Smooth muscle cell (in vitro differentiated cells): ENCODE data around the gene GSTCD. TPM values are rescaled to one million over a fixed set of nuclear protein-coding genes. Genes with fewer than 3 reads are reported as not detected.
"Not testable (repeated sequence)": the region's sequence is repeated elsewhere in the genome, so short reads cannot be mapped to it uniquely, and the experiment has no call there.

Experiments used
- DNase-seq: peaks from one replicate; lab custom pipeline; 2025; ENCODE audit not compliant: unreplicated experiment; lab: John Stamatoyannopoulos, UW
- H2AFZ ChIP-seq: fragments of 200-600 bp; sonication (generic); 2 replicates; pipeline ENCODE4 v1.6.0; 2016; ENCODE audit warnings: antibody characterized with exemption, low read depth, mild to moderate bottlenecking
- H3F3A ChIP-seq: fragments of 200-600 bp; sonication (generic); 2 replicates; pipeline ENCODE4 v1.6.0; 2017; ENCODE audit warnings: antibody characterized with exemption, low read depth
- H3K27ac ChIP-seq: fragments of 200-600 bp; sonication (generic); 2 replicates; pipeline ENCODE4 v1.5.1; 2016; ENCODE audit warnings: low read depth, mild to moderate bottlenecking
- H3K27me3 ChIP-seq: fragments of 200-600 bp; sonication (generic); 2 replicates; pipeline ENCODE4 v1.6.1; 2016; ENCODE audit warnings: low read depth, mild to moderate bottlenecking
- H3K36me3 ChIP-seq: fragments of 200-600 bp; sonication (generic); 2 replicates; pipeline ENCODE4 v1.5.1; 2016; ENCODE audit warnings: low read depth
- H3K4me1 ChIP-seq: fragments of 200-600 bp; sonication (generic); 2 replicates; pipeline ENCODE4 v1.5.1; 2016; ENCODE audit warnings: low read depth
- H3K4me2 ChIP-seq: fragments of 200-600 bp; sonication (generic); 2 replicates; pipeline ENCODE4 v1.6.0; 2016; ENCODE audit warnings: mild to moderate bottlenecking
- H3K4me3 ChIP-seq: fragments of 200-600 bp; sonication (generic); 2 replicates; pipeline ENCODE4 v1.5.1; 2016; ENCODE audit warnings: mild to moderate bottlenecking
- H3K79me2 ChIP-seq: fragments of 200-600 bp; sonication (generic); 2 replicates; pipeline ENCODE4 v1.6.0; 2016; ENCODE audit warnings: low read depth, mild to moderate bottlenecking
- H3K9ac ChIP-seq: fragments of 200-600 bp; sonication (generic); 2 replicates; pipeline ENCODE4 v1.6.0; 2016; ENCODE audit warnings: low read depth
- H3K9me3 ChIP-seq: fragments of 200-600 bp; sonication (generic); replicated peaks from 2 replicates; pipeline ENCODE4 v1.5.1; 2016; ENCODE audit warnings: low read depth
- H4K20me1 ChIP-seq: fragments of 200-600 bp; sonication (generic); 2 replicates; pipeline ENCODE4 v1.6.0; 2016; ENCODE audit warnings: low read depth
- WGBS: methylation state at CpG from one replicate; pipeline ENCODE4 v1.1.7; 2016; ENCODE audit warnings: low lambda C conversion rate; 5-methylcytosine and 5-hydroxymethylcytosine counted together
- polyA plus RNA-seq: library from polyadenylated mRNA; unstranded; fragments of >200 nt; fragmentation: Nextera tagmentation; extraction: Ambion mirVana; gene quantifications from 2 replicates; pipeline ENCODE4 v1.2.1, GENCODE V29; 2016
- total RNA-seq: library from RNA; depleted of rRNA; stranded (reverse); fragments of >200 nt; gene quantifications from 2 replicates; pipeline ENCODE4 v1.2.3, GENCODE V29; 2014
- TF ChIP-seq, protein P1 (sequence below): fragments of 200-600 bp; sonication (generic); IDR thresholded peaks from 2 replicates; pipeline ENCODE4 v1.5.1; 2017; ENCODE audit warnings: borderline replicate concordance, mild to moderate bottlenecking, antibody characterized with exemption; ENCODE audit not compliant: insufficient read depth, poor library complexity, severe bottlenecking

The GSTCD gene
- total and polyA plus RNA-seq, 2 experiments from 2014 or later = 5.6 to 10.5 TPM

DNA sequence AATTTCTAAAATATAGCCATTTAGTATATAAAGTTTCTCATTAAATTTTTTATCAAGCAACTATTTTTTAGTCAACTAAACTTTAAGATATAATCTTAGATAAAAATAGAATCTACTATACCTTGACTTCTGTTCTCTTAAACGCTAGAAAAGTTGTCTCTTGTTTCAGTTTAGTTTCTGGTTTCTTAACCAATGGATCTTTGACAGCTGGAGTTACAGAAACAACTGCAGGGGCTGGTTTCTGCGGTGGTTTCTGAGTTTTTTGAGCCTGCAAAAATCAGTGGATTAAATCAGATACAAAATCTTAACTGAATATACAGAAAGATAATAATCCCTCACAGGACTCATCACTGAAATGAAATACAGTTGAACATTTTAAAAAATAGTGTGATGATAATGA, 22.0 kb upstream of the GSTCD start:
- H2AFZ ChIP-seq = no peak overlapping the region
- 95% methylated on average over 2 of the region's 2 CpGs for WGBS

GRCh38 chr4:105694812-105695211, 13.8 kb upstream of the GSTCD start:
- H3K4me1 ChIP-seq, H3F3A ChIP-seq, H3K9me3 ChIP-seq, H3K9ac ChIP-seq, H3K79me2 ChIP-seq, DNase-seq, H3K4me3 ChIP-seq, H3K4me2 ChIP-seq, H2AFZ ChIP-seq, H4K20me1 ChIP-seq, H3K27me3 ChIP-seq, H3K27ac ChIP-seq: not testable (repeated sequence)
- 100% methylated on average over 5 of the region's 5 CpGs for WGBS
- peaks cover 12% of the 10 kb centered on the region for H3K36me3 ChIP-seq

More for the DNA sequence above, 22.0 kb upstream of the GSTCD start:
- H3K27me3 ChIP-seq = no peaks in the 10 kb centered on the region
- TF ChIP-seq, protein P1, sequence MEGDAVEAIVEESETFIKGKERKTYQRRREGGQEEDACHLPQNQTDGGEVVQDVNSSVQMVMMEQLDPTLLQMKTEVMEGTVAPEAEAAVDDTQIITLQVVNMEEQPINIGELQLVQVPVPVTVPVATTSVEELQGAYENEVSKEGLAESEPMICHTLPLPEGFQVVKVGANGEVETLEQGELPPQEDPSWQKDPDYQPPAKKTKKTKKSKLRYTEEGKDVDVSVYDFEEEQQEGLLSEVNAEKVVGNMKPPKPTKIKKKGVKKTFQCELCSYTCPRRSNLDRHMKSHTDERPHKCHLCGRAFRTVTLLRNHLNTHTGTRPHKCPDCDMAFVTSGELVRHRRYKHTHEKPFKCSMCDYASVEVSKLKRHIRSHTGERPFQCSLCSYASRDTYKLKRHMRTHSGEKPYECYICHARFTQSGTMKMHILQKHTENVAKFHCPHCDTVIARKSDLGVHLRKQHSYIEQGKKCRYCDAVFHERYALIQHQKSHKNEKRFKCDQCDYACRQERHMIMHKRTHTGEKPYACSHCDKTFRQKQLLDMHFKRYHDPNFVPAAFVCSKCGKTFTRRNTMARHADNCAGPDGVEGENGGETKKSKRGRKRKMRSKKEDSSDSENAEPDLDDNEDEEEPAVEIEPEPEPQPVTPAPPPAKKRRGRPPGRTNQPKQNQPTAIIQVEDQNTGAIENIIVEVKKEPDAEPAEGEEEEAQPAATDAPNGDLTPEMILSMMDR = no peak
- H3F3A ChIP-seq = no peaks in the 10 kb centered on the region
- H4K20me1 ChIP-seq = no peaks in the 10 kb centered on the region
- H3K36me3 ChIP-seq = no peaks in the 10 kb centered on the region
- no peak overlapping the region for H3K4me3 ChIP-seq
- no peak overlapping the region for H3K27ac ChIP-seq
- no peak for DNase-seq
- H3K4me1 ChIP-seq = no peaks in the 10 kb centered on the region
- no peaks in the 10 kb centered on the region for H3K79me2 ChIP-seq
- no peak overlapping the region for H3K4me2 ChIP-seq
- H3K9ac ChIP-seq = no peak overlapping the region
- H3K9me3 ChIP-seq = no peaks in the 10 kb centered on the region

DNA sequence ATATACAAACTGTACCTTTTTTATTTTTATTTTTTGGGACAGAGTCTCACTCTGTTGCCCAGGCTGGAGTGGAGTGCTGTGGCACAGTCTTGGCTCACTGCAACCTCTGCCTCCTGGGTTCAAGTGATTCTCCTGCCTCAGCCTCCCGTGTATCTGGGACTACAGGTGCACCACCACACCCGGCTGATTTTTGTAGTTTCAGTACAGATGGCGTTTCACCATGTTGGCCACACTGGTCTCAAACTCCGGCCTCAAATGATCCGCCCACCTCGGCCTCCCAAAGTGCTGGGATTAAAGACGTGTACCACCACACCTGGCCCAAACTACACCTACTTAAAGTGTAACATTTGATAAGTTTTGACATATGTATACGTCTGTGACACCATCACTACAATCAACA, 12.8 kb upstream of the GSTCD start:
- not testable (repeated sequence) for H3K27me3 ChIP-seq, H3F3A ChIP-seq, H2AFZ ChIP-seq, H3K4me3 ChIP-seq, DNase-seq, H3K9ac ChIP-seq, H3K79me2 ChIP-seq, H3K27ac ChIP-seq, H3K4me2 ChIP-seq, H3K4me1 ChIP-seq, H3K9me3 ChIP-seq
- WGBS = 97% methylated on average over 8 of the region's 8 CpGs
- Histone ChIP-seq H4K20me1 (peaks cover 14% of the 10 kb centered on the region), H3K36me3 (peaks cover 12% of the 10 kb centered on the region)

DNA sequence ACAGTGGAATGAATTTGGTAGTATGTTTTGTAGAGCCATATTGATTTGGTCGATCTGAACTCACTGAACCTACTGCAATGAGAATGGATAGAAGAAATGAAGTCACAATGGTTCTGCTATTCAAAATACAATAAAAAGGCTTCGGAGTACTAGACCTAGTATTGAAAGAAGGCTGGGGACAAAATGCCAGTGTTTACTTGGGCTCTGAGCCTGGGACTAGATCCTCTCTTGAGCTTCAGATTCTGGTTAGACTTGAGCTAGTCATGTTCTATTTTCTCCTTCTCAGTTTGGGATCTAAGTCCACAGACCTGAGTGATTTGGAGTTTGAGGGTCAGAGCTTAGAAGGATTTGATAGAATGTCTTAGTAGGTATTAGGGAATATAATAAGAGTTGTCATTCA, 10.0 kb upstream of the GSTCD start:
- Histone ChIP-seq H2AFZ (no peak overlapping the region), H3K36me3 (peaks cover 12% of the 10 kb centered on the region), H3K9ac (no peak overlapping the region), H3F3A (no peaks in the 10 kb centered on the region), H3K9me3 (no peaks in the 10 kb centered on the region), H3K4me1 (no peaks in the 10 kb centered on the region), H3K4me3 (no peak overlapping the region), H3K79me2 (peaks cover 13% of the 10 kb centered on the region), H4K20me1 (peaks cover 30% of the 10 kb centered on the region), H3K4me2 (no peak overlapping the region), H3K27ac (no peak overlapping the region), H3K27me3 (no peaks in the 10 kb centered on the region)
- TF ChIP-seq, protein P1 = no peak
- DNase-seq = no peak
- WGBS = 100% methylated on average over 2 of the region's 2 CpGs

DNA sequence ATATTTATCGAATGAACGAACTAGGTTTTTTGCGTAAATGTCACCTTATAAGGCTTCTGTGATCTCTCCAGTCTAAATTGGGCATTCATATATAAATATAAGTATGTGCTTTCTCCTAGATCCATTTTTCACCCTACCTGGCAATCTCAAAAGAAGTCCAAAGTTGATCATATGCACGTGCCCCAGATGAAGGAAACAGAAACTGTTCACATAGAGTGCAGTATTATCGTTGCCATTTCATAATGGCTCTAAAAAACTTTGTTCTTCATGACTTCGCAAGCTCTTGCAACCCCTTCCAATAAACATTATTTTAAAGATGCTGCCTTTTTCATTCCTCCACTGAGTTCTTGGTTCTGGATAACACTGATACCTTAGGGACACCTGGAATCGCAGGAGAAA, 803 bp upstream of the GSTCD start:
- Histone ChIP-seq H3K4me1 (peaks cover 17% of the 10 kb centered on the region), H3K36me3 (no peaks in the 10 kb centered on the region), H3K9me3 (no peaks in the 10 kb centered on the region), H3K4me3 (peak overlapping the region; percentile 84), H3K27me3 (no peaks in the 10 kb centered on the region), H3K27ac (peak overlapping the region; percentile 84), H3K4me2 (peak overlapping the region; percentile 96), H3K9ac (peak overlapping the region; percentile 90), H4K20me1 (peaks cover under 1% of the 10 kb centered on the region), H2AFZ (peak overlapping the region; percentile 95), H3K79me2 (peaks cover 59% of the 10 kb centered on the region), H3F3A (no peaks in the 10 kb centered on the region)
- DNase-seq = no peak
- WGBS = 43% methylated on average over 7 of the region's 7 CpGs
- TF ChIP-seq, protein P1 = no peak
